ENCODE measurements around the gene ELF2.
"Not testable (repeated sequence)": the region's sequence is repeated elsewhere in the genome, so short reads cannot be mapped to it uniquely, and the experiment has no call there.

Gene ELF2

DNA sequence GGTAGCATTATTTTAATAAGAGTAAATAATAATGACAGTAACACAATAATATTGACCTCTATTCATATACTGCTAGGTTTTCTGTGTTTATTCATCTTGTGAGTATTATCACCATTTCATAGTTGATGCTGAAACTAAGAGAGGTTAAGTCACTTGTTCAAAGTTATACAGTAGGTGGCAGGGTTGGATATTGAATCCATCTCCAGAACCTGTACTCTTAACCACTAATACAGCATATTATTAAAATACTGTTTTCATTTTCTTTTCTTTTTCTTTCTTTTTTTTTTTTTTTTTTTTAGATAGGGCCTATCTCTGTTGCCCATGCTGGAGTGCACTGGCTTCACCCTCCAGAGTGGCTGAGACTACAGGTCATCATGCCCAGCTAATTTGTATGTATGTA, 7.1 kb upstream of the ELF2 start:
- no peak for DNase-seq

DNA sequence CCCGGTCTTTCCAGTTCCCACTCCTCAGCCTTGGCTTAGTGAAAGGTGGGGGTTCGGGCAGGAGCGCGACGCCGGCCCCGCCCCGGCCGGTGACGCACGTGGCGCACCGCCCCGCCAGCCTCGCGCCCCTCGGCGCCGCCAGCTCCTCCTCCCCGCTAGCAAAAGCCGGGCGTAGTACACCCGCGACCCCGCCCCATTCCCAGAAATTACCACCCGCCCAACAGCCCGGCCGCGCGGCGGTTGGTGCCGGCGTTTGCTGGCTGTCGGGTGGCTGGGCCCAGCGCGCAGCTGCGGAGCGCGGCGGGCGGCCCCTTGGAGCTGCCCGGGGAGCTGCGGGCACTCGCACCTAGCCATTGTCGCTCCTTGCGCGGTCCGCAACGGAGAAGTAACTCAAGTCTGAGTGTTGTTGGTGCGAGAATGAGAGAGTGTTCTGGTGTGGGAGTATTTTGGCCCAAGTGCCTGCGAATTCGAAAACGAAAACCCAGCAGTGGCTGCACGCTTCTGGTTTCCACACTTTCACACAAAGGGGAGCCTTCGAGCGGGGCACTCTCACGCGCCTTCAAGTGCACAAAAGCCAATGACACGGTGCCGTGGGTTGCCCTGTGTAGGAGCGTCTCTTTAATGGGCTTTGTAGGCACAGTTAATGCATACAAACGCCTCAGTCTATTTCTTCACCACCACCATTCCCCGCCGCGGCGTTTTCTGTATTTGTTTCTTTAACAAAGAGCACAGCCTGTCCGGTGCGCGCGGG, 1.0 kb upstream of the ELF2 start:
- DNase-seq, result peak; percentile 66

DNA sequence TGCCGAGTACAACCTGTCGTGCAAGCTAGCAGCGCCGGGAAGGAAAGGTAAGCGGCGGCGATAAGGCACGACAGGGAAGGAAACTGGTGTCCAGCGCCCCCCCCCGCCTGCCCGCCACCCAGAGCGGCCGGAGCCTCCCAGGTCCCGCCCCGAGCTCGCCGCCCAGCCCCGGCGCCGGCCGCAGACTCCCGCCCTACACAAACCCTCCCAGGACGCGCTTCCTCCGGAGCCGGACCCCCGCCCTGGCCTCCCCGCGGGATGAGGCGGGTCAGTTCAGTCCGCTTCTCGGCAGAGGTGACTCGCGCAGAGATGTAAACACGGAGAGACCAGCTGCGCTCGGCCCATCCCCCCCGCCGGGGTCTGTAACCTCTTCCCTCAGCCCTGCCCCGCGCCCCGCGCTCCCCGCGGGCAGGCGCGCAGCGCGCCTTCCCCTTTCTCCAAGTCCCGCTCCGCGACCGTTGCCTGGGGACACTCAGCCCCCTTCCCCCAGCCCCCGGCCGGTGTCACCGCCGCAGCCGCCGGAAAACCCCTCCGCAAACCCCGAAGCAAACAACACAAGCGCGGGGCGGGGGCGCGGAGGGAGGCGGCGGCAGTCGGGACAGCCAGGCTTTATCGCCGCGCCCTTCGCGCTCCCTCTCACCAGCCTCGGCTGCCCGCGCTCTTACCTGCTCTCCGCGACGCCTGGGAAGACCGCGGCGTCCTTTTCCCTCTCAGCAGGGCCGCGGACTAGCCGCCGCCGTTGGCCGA, 543 bp downstream of the ELF2 start:
- DNase-seq, result peak; percentile 23

DNA sequence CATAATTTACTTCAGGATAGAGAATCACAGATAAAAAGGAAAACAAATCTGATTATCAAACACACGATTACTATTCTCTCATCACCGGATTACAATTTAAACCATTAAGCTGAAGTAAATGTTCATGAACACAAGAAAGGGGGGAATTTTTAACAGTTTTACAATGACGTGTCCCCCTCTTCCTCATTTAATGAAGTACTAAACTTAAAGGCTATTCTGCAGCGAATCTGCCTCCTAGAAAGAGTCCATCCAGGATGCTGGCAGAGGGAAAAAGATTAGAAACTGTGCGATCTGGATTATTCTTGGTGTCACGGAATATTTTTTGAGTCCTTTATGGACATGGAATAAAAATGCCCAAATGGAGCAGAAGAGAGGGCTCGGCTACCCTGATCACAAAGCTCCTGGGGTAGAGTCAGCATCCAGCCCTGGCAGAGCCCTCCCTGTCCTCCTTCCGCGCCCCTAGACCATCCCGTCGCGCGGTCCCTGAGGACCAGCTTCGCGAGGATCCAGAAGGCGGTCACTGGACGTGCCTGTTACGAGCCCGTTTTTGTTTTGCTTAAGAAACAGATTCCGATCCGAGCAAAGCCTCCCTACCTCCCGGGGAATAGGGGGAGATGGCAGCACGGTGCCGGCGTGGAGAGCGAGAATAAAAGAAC, 1.2 kb downstream of the ELF2 start:
- no peak for DNase-seq

DNA sequence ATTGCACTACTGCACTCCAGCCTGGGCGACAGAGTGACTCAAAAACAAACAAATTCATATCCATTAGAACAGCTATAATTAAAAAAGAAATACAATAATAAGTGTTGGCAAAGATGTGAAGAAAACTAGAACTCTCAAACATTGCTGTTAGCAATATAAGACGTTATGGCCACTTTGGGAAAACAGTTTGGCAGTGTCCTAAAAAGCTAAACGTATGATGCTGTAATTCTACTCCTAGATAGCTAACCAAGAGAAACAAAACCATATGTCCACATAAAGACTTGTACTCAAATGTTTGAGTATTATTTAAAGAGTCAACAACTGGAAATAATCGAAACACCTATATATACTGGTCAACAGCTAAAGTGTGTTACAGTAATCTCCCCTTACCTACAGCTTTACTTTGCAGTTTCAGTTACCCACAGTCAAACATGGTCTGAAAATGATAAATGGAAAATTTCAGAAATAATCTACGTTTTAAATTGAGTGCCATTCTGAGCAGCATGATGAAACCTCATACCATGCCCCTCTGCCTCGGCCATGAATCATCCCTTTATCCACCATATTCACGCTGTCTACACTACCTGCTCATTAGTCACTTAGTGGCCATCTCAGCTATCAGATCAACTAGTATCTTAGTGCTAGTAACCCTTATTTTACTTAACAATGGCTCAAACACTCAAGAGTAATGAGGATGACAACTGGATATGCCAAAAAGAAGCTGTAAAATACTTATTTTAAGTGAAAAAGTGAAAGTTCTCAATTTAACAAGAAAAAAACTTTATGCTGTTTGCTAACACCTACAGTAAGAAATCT, 4.9 kb downstream of the ELF2 start:
- no peak for DNase-seq

DNA sequence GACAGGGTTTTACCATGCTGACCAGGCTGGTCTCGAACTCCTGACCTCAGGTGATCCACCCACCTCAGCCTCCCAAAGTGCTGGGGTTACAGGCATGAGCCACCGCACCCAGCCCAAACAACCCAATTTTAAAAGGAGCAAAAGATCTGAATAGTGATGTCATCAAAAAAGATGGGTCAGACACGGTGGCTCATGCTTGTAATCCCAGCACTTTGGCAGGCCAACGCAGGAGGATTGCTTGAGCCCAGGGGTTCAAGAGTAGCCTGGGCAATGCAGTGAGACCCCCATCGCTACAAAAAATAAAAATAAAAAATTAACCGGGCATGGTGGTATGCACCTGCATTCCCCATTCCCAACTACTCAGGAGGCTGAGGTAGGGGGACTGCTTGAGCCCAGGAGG, 6.1 kb downstream of the ELF2 start:
- no peak for DNase-seq

DNA sequence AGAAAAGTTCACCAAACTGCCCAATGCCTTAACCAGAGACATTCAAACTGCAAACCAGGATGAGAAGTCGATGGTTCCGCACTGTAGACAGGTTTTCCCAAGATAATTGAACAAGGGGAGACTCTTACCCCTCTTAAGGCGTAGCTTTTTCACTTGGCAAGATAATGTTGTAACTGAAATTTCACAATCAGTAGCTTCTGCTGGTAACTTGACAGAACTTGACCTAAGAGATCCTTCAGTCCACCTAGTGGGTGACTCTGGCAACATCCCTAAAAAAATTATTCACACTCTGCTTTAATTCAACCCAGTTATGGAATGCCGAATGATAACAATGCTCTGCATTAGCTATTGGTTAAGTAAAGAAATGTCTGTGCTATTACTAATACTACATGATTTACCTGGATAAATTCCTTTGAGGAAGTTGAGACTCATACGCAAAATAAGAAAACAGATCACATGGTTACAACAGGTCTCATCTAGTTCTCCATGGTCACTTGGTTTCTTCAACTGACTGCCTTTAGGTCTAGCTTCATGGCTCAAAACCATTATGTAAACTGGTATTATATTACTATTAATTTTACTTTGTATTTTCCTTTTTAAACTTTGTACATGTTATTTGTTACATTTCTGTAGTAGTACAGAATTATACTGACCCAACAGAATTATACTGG, 9.1 kb downstream of the ELF2 start:
- no peak for DNase-seq

DNA sequence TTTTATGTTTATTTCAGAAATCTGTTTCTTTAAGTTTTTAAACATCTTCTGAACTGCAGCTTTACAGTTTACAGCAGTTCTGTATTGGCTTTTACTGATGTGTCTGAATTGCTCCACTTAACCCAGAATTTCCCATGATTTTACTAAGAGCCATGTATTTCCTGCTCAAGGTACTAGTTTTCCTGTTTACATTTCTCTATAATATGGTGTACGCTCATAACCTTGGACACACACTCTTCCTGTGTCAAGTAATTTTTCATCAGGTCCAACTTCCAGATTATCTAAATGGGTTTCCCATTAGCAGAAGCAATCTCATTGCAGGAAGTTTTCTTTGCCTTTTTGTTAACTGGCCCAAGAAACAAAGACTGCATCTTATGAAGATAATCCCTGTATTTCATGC, 12.3 kb downstream of the ELF2 start:
- no peak for DNase-seq

DNA sequence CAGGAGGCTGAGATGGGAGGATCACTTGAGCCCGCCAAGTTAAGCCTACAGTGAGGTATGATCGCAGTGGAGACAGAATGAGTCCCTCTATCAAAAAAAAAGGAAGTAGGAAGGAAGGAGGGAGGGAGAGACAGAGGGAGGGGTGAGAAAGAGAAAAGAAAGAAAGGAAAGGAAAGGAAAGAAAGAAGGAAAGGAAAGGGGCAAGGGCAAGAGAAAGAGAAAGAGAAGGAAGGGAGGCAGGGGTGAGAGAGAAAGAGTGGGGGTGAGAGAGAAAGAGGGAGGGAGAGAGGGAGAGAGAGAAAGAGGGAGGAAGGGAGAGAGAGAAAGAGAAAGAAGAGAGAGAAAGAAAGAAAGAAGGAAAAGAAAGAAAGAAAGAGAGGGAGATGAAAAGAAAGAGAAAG, 13.2 kb downstream of the ELF2 start:
- DNase-seq, result no peak

DNA sequence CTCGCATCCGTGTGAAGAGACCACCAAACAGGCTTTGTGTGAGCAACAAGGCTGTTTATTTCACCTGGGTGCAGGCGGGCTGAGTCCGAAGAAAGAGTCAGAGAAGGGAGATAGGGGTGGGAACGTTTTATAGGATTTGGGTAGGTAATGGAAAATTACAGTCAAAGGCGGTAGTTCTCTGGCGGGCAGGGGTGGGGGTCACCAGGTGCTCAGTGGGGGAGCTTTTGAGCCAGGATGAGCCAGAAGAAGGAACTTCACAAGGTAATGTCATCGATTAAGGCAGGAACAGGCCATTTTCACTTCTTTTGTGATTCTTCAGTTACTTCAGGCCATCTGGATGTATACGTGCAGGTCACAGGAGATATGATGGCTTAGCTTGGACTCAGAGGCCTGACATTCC, 19.0 kb downstream of the ELF2 start:
- DNase-seq, result not testable (repeated sequence)

DNA sequence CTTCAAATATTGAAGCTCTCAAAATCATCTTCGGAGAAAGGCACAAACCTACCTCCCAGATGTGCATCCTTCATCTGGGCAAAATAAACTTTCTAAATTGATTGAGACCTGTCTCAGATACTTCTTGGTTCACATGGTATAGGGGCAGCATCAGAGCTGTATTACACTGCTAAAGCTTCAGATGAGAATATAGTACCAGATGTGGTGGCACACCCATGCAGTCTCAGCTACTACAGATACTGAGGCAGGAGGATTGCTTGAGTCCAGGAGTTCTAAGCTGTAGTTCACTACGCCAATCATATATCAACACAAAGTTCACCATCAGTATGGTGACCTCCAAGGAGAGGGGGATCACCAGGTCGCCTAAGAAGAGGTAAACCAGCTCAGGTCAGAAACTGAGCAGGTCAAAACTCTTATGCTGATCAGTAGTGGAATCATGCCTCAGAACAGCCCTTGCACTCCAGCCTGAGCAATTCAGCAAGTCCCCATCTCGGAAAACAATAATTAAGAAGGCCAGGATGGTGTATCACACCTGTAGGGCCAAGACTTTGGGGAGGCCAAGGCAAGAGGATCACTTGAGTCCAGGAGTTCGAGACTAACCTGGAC, 22.0 kb downstream of the ELF2 start:
- DNase-seq, result no peak

DNA sequence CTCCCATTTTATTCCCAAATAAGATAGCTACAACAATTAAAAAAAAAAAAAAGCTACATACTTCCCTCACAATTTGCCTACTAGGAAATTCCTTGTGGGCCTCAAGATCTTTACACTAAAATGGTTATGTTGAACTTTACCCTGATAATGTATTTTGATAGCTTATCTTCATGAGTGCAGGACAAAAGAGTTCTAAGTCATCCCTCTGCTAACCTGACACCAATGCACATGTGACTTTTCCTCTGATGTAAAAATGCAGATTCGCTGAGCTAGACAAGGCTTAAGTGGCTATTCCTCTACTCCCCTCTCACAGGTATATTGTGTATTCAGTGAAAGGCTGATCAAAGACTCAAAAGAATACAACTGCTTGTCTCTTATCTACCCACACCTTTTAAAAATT, 22.5 kb downstream of the ELF2 start:
- no peak for DNase-seq

DNA sequence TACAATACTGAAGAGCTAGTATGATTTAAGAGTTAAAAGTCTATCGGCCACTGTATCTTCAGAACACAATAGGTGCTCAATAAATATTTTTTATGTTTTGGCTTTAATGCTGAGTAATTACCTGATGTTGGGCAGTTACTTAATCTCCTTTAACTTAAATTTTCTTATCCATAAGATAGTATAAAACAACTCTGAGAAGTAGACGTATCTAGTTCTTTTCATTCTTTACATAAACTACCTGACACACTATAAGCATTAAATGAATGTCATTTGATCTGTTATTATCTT, 22.9 kb downstream of the ELF2 start:
- DNase-seq, result no peak

DNA sequence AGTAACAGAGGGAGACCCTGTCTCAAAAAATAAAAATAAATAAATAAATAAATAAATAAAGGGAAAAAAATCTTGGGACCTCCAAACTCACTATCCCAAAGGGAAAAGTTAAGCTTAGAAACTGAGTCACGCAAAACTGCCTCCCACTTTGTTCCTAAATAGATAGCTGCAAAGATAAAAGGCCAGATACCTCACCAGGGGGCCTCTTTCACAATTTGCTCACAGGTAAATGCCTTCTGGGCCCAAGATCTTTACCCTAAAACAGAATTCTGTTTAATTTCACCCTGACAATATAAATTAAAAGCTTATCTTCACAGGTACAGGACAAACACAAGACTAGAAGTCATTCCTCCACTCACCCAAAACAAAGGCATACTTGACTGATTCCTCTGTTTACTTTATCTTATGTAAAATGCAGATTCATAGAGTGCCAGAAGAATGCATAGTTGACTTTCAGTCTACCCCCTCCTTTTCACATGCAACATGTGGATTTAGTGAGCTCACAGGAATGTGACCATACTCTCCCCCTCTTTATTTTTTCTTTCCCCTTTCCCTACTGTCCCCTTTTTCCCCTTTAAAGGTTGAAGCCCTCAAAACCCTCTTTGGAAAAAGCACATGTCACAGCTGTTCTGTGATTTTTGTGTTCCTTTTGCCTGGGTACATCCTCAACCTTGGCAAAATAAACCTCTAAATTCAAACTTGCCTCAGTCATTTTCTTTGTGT, 23.4 kb downstream of the ELF2 start:
- DNase-seq, result no peak

DNA sequence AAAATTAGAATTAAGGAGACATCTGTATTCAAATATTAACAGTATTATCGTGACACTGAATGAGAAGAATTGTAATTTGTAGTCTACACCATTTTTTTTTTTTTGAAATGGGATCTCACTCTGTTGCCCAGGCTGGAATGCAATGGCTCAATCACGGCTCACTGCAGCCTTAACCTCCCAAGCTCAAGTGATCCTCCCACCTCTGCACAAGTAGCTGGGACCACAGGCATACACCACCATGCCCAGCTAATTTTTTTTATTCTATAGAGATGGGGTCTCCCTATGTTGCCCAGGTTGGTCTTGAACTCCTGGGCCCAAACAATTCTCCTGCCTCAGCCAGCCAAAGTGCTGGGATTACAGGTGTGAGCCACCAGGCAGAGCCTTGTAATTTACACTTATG, 24.8 kb downstream of the ELF2 start:
- no peak for DNase-seq

DNA sequence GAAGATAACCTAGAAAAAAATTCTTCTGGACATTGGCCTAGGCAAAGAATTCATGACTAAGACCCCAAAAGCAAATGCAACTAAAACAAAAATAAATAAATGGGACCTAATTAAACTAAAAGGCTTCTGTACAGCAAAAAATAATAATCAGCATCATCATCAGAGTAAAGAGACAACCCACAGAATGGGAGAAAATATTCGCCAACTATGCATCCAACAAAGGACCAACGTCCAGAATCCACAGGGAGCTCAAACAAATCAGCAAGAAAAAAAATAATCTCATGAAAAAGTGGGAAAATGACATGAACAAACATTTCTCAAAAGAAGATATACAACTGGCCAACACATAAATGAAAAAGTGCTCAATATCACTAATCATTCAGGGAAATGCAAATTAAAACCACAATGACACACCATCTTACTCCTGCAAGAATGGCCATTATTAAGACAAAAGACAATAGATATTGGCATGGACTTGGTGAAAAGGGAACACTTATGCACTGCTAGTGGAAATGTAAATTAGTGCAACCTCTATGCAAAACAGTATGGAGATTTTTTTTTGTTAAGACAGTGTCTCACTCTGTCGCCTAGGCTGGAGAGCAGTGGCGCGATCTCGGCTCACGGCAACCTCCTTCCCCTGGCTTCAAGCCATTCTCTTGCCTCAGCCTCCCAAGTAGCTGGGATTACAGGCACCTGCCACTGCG, 29.9 kb downstream of the ELF2 start:
- no peak for DNase-seq

DNA sequence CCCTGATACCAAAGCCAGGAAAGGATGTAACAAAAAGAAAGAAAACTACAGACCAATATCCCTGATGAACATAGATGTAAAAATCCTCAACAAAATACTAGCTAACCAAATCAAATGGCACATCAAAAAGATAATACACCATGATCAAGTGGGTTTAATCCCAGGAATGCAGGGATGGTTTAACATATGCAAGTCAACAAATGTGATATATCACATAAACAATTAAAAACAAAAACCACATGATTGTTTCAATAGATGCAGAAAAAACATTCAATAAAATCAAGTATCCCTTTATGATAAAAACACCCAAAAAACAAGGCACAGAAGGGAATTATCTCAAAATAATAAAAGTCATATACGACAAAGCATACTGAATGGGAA, 31.5 kb downstream of the ELF2 start:
- no peak for DNase-seq

DNA sequence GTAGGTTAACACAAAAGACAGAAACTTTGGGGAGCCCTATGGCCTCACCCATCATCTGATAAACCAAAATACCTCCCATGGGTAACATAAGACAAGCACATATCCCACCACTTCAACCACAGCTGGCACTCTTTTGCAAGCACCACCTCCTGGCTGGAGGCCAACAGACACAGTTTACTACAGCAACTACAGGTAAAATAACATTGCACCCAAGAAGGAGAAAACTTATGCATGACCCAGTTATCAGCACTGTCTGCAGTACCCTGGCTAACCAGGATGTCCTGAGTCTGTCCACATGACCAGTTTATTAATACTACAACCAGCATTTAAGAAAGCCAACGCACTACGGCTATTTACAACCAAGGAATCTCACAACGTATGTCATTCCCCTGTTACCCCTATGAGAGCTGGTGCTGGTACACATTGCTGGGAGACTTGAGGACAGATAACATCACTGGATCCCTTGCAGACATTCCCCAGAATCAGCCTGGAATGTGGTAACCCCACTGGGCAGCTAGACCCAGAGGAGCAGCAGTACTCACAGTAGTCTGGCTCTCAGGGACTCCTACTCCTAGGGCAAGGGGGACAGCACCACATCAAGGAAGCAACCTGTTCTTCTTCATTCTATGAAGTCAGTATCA, 32.0 kb downstream of the ELF2 start:
- no peak for DNase-seq

DNA sequence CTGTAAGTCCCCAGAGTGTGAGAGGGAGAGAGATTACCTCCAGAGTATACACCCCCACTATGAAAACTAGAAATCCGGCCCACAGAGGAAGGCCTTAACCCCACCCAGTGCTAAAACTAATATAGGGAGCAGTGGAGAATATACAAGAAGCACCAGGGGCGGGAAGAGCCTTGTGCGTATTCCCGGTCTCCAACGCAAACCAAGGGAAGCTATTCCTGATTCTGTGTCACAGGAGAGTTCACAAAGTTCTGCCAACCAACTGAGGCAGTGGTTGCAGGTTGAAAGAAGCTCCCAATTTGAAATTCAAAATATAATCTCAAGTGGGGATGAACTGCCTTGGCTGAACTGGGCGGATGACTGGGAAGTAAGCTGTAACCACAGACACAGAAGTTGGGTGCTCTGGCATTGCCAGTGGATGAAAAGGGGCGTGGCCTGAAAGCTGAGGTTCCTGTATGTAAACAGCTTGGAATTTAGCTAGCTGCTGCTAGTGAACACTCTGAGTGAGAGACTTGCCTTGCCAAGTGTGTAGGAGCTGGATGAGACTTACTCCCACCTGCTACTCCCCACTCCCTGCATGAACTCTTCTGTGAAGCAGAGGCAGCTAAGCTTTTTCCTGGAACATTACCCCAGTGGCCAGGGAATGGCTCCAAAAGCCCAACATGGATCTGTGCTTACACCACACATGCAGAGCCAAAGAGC, 32.7 kb downstream of the ELF2 start:
- DNase-seq, result no peak

DNA sequence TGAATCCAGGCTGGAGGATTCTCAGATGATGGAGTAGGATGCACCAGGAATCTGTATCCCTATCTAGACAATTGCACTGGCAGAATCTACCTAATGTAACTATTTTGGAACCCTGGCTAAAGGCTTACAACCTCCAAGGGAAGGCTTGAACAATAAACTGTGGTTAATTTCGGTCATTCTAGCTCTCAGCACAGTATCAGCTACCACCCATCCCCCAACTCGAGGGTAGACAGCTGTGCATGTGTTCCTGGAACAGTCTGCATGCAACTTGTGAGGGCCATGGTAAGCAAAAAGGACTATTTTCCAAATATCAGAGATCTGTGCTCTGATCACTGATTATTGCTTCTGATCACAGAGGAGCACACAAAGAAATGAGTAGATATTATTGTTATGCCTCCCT, 34.0 kb downstream of the ELF2 start:
- no peak for DNase-seq

All from NCI-H2029 treated with DMSO at 0.1 percent for 48 hours (cell line).